Uterus (tissue), 2 donors: ENCODE measurements around the gene SUSD1.

Experiments
- CTCF ChIP-seq, 4 experiments: fragments of 200-600 bp in 2 of 4; fragments of 450-650 bp in 2 of 4; sonication (generic) in 2 of 4; IDR thresholded peaks; one replicate each; pipeline ENCODE4 v1.5.1; 2016 to 2019; ENCODE audit warnings: antibody characterized with exemption in 4 of 4, mild to moderate bottlenecking in 2 of 4, moderate library complexity in 1 of 4
- POLR2A ChIP-seq, 2 donors: fragments of 450-650 bp; IDR thresholded peaks; one replicate each; pipeline ENCODE4 v1.6.1; 2016; ENCODE audit warnings: antibody characterized with exemption in 2 of 2, mild to moderate bottlenecking in 1 of 2, moderate library complexity in 1 of 2

GRCh38 chr9:112186695-112187094, 11.6 kb upstream of the SUSD1 start:
- TF ChIP-seq CTCF (IDR thresholded peaks at IDR 0.05) (no peak), POLR2A (IDR thresholded peaks at IDR 0.05) (no peak)
